Ovary (tissue), 3 donors: ENCODE measurements around the gene MYDGF.

Experiments used
- CTCF ChIP-seq, 3 donors: fragments of 450-650 bp in 2 of 3; fragments of 200-600 bp in 1 of 3; IDR thresholded peaks; one replicate each; pipeline versions ENCODE4 v1.5.1 to v1.8.0; 2016 to 2022; ENCODE audit warnings: antibody characterized with exemption in 3 of 3, mild to moderate bottlenecking in 1 of 3
- POLR2A ChIP-seq: fragments of 450-650 bp; IDR thresholded peaks from one replicate; pipeline ENCODE4 v1.6.1; 2017; ENCODE audit warnings: antibody characterized with exemption, mild to moderate bottlenecking, moderate library complexity
- donor health status: DM: no; HTN: no; CAD: no.

- TF ChIP-seq CTCF (IDR thresholded peaks at IDR 0.05) (no peak), POLR2A (no peak)
Measured at GRCh38 chr19:4620675-4621074, 49.5 kb downstream of the MYDGF start.
